Mesodermal cell (in vitro differentiated cells): Measurements from ENCODE around the gene ANG.
"Not testable (repeated sequence)": the region's sequence is repeated elsewhere in the genome, so short reads cannot be mapped to it uniquely, and the experiment has no call there.

Experiments
- H3K27ac ChIP-seq: 2 replicates; pipeline ENCODE4 v1.7.0; 2013; ENCODE audit warnings: mild to moderate bottlenecking, low read depth, low read length, moderate library complexity; ENCODE audit not compliant: severe bottlenecking
- H3K36me3 ChIP-seq: 2 replicates; pipeline ENCODE4 v1.7.1; 2013; ENCODE audit warnings: mild to moderate bottlenecking, low read length, moderate library complexity; ENCODE audit not compliant: control insufficient read depth, insufficient read depth
- H3K4me1 ChIP-seq: one replicate; pipeline ENCODE4 v1.7.1; 2013; ENCODE audit warnings: mild to moderate bottlenecking, low read length; ENCODE audit not compliant: insufficient read depth, control insufficient read depth, poor library complexity, severe bottlenecking
- H3K4me3 ChIP-seq: 2 replicates; pipeline ENCODE4 v1.7.0; 2013; ENCODE audit warnings: low read length, control low read depth, mild to moderate bottlenecking; ENCODE audit not compliant: insufficient read depth, poor library complexity, severe bottlenecking; ENCODE audit errors: extremely low read depth
- H3K9me3 ChIP-seq: 2 replicates; pipeline ENCODE4 v1.7.1; 2013; ENCODE audit warnings: mild to moderate bottlenecking, low read length, moderate library complexity; ENCODE audit not compliant: control insufficient read depth
- WGBS, 2 experiments: methylation state at CpG; one replicate each; pipeline ENCODE4 v1.1.5; 2013; ENCODE audit warnings: missing lambda C conversion rate in 2 of 2; ENCODE audit not compliant: insufficient coverage in 2 of 2; 5-methylcytosine and 5-hydroxymethylcytosine counted together

Gene ANG

DNA sequence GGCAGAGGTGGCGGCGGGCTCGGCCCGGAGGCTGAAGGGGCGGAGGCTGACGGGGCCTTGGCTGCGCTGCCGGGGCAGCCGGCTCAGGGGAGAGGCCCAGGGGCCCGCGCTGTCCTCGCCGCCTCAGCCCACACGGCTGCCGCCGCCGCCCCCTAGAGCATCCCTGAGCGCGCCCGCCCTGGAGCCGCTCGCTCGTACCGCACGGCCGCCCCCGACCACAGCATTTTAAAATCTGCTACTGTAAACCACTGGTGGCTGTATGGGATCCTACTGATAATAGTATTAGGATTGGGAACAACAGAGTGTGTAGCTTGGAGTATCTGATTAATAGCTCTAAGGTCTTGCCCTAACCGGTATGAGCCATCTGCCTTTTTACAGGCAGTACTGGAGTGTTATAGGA lies 34.9 kb downstream of the ANG start:
- H3K27ac ChIP-seq = no peak overlapping the region
- H3K4me3 ChIP-seq = no peak overlapping the region
- peaks cover 4% of the 10 kb centered on the region for H3K9me3 ChIP-seq
- H3K36me3 ChIP-seq = no peaks in the 10 kb centered on the region
- H3K4me1 ChIP-seq = no peaks in the 10 kb centered on the region
- WGBS, 2 experiments = 96 to 98% methylated on average over 15 to 27 of the region's 28 CpGs

GRCh38 chr14:20726121-20726520 lies 37.6 kb downstream of the ANG start:
- not testable (repeated sequence) for H3K36me3 ChIP-seq, H3K4me1 ChIP-seq, H3K27ac ChIP-seq, H3K9me3 ChIP-seq, H3K4me3 ChIP-seq
- 88 to 93% methylated on average over 3 of the region's 3 CpGs for WGBS, 2 experiments

GRCh38 chr14:20726531-20726930 lies 38.0 kb downstream of the ANG start:
- H3K27ac ChIP-seq = no peak overlapping the region
- WGBS, 2 experiments = 100% methylated on average over 1 of the region's 1 CpG; no CpG with 5 or more reads in 1 of the 2 experiments
- peaks cover 4% of the 10 kb centered on the region for H3K9me3 ChIP-seq
- H3K4me3 ChIP-seq = no peak overlapping the region
- no peaks in the 10 kb centered on the region for H3K36me3 ChIP-seq
- H3K4me1 ChIP-seq = no peaks in the 10 kb centered on the region

- H3K27ac ChIP-seq = no peak overlapping the region
- 50 to 67% methylated on average over 4 to 6 of the region's 6 CpGs for WGBS, 2 experiments
- H3K4me3 ChIP-seq = no peak overlapping the region
- H3K9me3 ChIP-seq = no peaks in the 10 kb centered on the region
- H3K36me3 ChIP-seq = no peaks in the 10 kb centered on the region
- H3K4me1 ChIP-seq = no peaks in the 10 kb centered on the region
Measured at GRCh38 chr14:20730891-20731290, 42.3 kb downstream of the ANG start.

DNA sequence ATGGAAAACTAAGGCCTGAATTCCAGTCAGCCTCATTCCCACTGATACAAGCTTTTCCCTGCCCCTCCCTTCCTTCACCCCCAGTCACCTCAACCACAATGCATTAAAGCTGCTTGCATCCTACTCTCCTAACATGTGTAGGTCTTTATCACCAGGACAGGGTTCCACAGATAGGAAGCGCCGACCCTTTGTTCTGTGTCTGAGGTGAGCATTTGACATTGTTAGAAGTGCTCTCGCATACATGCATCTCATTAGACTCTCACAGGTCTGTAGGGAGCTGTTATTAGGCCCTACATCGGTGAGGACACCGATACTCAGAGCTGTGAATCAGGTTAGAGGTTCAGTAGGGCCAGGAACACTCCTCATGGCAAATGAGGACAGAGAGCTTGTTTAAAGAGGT lies 43.9 kb downstream of the ANG start:
- no peak overlapping the region for H3K27ac ChIP-seq
- H3K36me3 ChIP-seq = no peaks in the 10 kb centered on the region
- no peaks in the 10 kb centered on the region for H3K9me3 ChIP-seq
- no peak overlapping the region for H3K4me3 ChIP-seq
- no peaks in the 10 kb centered on the region for H3K4me1 ChIP-seq
- 87 to 90% methylated on average over 2 to 4 of the region's 5 CpGs for WGBS, 2 experiments

DNA sequence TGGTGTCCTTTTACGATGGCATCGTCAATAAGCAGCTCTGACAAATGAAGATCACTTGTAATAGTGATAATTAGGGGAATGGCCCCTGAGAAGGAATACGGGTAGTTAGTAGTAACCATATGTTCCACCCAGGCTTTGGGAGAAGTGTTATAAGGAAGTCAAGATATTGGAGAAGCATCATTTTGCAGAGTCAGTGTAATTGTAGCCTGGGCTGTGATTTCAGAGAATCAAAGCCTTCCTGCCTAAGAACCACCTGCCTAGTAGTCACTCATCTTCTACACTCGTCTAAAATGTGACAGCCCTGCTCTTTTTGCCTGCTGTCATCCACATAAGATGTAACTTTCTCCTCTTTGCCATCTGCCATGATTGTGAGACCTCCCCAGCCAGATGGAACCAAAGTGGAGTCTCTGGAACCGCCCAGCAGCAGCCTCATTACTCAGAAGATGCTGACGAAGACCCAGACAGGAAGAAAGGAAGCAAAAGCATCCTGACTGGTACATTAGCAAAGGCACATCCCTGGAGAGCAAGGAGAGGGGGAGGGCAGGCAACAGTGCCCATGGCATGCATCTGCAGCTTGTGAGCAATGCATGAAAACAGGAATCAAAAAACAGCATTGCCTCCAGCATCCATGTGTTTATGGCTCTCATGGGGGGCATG lies 44.5 kb downstream of the ANG start:
- Histone ChIP-seq H3K4me3 (no peak overlapping the region), H3K9me3 (no peaks in the 10 kb centered on the region), H3K36me3 (no peaks in the 10 kb centered on the region), H3K27ac (peak overlapping the region; percentile 2), H3K4me1 (no peaks in the 10 kb centered on the region)
- 65 to 80% methylated on average over 4 to 6 of the region's 6 CpGs for WGBS, 2 experiments

DNA sequence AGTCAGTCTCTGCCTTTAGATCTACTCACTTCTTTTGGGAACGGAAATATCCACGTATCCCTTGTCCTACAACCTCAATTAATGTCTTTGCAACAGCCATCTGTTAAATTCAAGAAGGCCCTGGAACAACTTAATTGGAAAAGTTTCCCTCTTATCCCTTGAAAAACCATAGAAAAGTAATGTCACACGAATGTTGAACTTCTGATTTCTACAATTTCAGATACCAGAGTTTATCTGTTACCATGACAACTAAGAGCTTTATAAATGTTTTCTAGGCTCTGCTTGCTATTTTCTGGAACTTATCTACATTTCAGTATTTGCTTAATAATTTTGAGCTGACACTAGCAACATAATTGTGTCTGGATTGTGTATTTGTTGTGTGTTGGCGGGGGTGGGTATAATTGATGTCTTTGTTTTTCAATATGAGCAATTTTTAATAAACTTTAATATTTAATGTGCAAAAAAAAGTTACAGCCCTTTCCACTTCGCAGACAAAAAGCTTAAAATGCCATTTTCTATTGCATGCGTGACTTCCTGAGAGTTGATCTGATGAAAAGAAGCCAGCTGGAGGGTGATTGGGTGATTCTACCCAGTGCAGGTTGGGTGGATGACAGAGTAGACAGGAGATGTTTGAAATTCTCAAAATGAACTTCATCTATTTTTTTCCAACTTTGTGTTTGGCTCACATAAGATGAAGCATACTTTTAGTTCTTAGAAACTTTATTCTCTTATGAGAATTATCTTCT lies 45.3 kb downstream of the ANG start:
- H3K36me3 ChIP-seq = no peaks in the 10 kb centered on the region
- H3K27ac ChIP-seq = no peak overlapping the region
- no peaks in the 10 kb centered on the region for H3K4me1 ChIP-seq
- 78 to 92% methylated on average over 3 to 5 of the region's 6 CpGs for WGBS, 2 experiments
- H3K4me3 ChIP-seq = no peak overlapping the region
- H3K9me3 ChIP-seq = no peaks in the 10 kb centered on the region

DNA sequence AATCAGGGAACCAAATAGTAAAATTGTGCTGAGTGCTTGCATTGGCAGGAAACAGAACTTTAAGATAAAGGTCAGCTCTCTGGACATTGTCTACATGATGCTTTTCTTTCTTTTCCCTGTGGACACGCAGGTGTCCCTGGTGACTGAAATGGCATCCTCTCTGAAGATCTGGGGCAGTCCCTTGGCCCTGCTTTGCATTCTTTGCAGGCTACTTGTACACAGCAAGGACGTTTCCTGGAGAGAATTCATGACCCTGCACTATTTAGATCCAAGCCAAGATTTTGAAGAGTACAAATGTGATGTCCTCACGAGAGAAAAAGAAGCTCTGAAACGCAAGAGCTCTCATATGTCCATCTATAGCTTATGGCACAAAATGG lies 45.9 kb downstream of the ANG start:
- no peaks in the 10 kb centered on the region for H3K36me3 ChIP-seq
- H3K27ac ChIP-seq = no peak overlapping the region
- WGBS, 2 experiments = 65 to 88% methylated on average over 1 to 4 of the region's 4 CpGs
- no peaks in the 10 kb centered on the region for H3K9me3 ChIP-seq
- H3K4me1 ChIP-seq = no peaks in the 10 kb centered on the region
- no peak overlapping the region for H3K4me3 ChIP-seq

GRCh38 chr14:20738292-20738691 lies 49.7 kb downstream of the ANG start:
- H3K36me3 ChIP-seq, H3K4me1 ChIP-seq, H3K4me3 ChIP-seq, H3K27ac ChIP-seq, H3K9me3 ChIP-seq: not testable (repeated sequence)
- 97 to 100% methylated on average over 3 to 5 of the region's 7 CpGs for WGBS, 2 experiments

DNA sequence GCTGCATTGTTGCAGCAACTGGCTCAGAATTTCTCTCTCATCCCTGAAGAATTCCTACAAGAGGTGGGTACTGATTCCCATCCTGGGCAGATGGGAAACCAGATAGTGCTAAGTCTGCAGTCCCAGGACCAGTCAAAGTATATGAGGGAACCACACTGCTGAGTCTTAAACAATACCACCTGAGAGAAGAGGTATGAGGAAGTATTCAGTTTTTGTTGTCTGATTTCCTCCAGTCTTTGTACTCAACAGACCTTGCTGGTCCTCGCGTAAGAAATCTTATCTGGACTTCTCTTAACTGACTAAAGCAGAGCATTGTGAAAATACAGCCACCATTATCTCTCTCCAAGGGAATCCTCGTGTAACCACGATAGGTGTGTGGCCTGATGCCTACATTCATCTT lies 53.6 kb downstream of the ANG start:
- WGBS, 2 experiments = 100% methylated on average over 2 of the region's 4 CpGs; no CpG with 5 or more reads in 1 of the 2 experiments
- Histone ChIP-seq H3K9me3 (no peaks in the 10 kb centered on the region), H3K4me3 (no peak overlapping the region), H3K36me3 (no peaks in the 10 kb centered on the region), H3K27ac (no peak overlapping the region), H3K4me1 (no peaks in the 10 kb centered on the region)

DNA sequence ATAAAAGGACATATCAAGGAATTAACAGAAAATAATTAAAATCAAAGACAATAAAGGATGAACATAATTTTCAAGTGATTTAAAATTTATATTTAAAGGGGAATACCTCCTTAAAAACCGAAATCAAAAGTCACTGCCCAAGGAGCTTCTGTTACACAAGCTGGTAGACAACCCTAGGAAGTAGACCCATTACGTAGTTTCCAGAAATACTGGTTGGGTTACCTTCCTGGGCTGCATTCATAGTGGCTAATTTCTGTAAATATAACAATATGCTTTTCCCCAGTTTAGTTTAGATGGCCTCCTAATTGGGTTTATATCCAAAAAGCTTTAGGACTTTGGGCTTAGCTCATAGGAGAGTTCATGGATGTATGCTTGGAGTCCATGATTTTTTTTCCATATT lies 55.0 kb downstream of the ANG start:
- WGBS, 2 experiments = 100% methylated on average over 1 of the region's 2 CpGs
- H3K4me1 ChIP-seq = no peaks in the 10 kb centered on the region
- H3K36me3 ChIP-seq = no peaks in the 10 kb centered on the region
- no peak overlapping the region for H3K27ac ChIP-seq
- H3K4me3 ChIP-seq = no peak overlapping the region
- H3K9me3 ChIP-seq = no peaks in the 10 kb centered on the region
